ENCODE results near the gene ZBTB18.

ZBTB18 gene

GRCh38 chr1:244060686-244061085 is 9.6 kb downstream of the ZBTB18 start:
- in situ Hi-C loops (cut with MboI; ENCODE audit: low sequenced_read_pairs): no loop called here

- in situ Hi-C loops (cut with MboI; ENCODE audit: low sequenced_read_pairs): no loop called here
Observed at GRCh38 chr1:244062156-244062725, 11.2 kb downstream of the ZBTB18 start.

- in situ Hi-C loops (cut with MboI; ENCODE audit: low sequenced_read_pairs): no loop called here
Observed at GRCh38 chr1:244063498-244063897, 12.4 kb downstream of the ZBTB18 start.

- in situ Hi-C loops (cut with MboI; ENCODE audit: low sequenced_read_pairs): no loop called here
Observed at GRCh38 chr1:244064621-244065020, 13.5 kb downstream of the ZBTB18 start.

- in situ Hi-C loops (cut with MboI; ENCODE audit: low sequenced_read_pairs): no loop called here
Observed at GRCh38 chr1:244065063-244065793, 14.1 kb downstream of the ZBTB18 start.

GRCh38 chr1:244065960-244066388 is 14.9 kb downstream of the ZBTB18 start:
- in situ Hi-C loops (cut with MboI; ENCODE audit: low sequenced_read_pairs): no loop called here

- in situ Hi-C loops (cut with MboI; ENCODE audit: low sequenced_read_pairs): no loop called here
Observed at GRCh38 chr1:244066954-244067716, 16.1 kb downstream of the ZBTB18 start.

- in situ Hi-C loops (cut with MboI; ENCODE audit: low sequenced_read_pairs): no loop called here
Observed at GRCh38 chr1:244067893-244068292, 16.8 kb downstream of the ZBTB18 start.

- in situ Hi-C loops (cut with MboI; ENCODE audit: low sequenced_read_pairs): no loop called here
Observed at GRCh38 chr1:244068567-244068966, 17.5 kb downstream of the ZBTB18 start.

- in situ Hi-C loops (cut with MboI; ENCODE audit: low sequenced_read_pairs): no loop called here
Observed at GRCh38 chr1:244069326-244069898, 18.3 kb downstream of the ZBTB18 start.

- in situ Hi-C loops (cut with MboI; ENCODE audit: low sequenced_read_pairs): no loop called here
Observed at GRCh38 chr1:244074559-244075171, 23.6 kb downstream of the ZBTB18 start.

- in situ Hi-C loops (cut with MboI; ENCODE audit: low sequenced_read_pairs): no loop called here
Observed at GRCh38 chr1:244075247-244075722, 24.2 kb downstream of the ZBTB18 start.

- in situ Hi-C loops (cut with MboI; ENCODE audit: low sequenced_read_pairs): no loop called here
Observed at GRCh38 chr1:244076740-244077139, 25.7 kb downstream of the ZBTB18 start.

GRCh38 chr1:244077473-244078220 is 26.6 kb downstream of the ZBTB18 start:
- in situ Hi-C loops (cut with MboI; ENCODE audit: low sequenced_read_pairs): no loop called here

GRCh38 chr1:244080343-244080929 is 29.4 kb downstream of the ZBTB18 start:
- in situ Hi-C loops (cut with MboI; ENCODE audit: low sequenced_read_pairs): no loop called here

- in situ Hi-C loops (cut with MboI; ENCODE audit: low sequenced_read_pairs): no loop called here
Observed at GRCh38 chr1:244082969-244083368, 31.9 kb downstream of the ZBTB18 start.

- in situ Hi-C loops (cut with MboI; ENCODE audit: low sequenced_read_pairs): no loop called here
Observed at GRCh38 chr1:244083383-244083943, 32.4 kb downstream of the ZBTB18 start.

- in situ Hi-C loops (cut with MboI; ENCODE audit: low sequenced_read_pairs): no loop called here
Observed at GRCh38 chr1:244084763-244085162, 33.7 kb downstream of the ZBTB18 start.

- in situ Hi-C loops (cut with MboI; ENCODE audit: low sequenced_read_pairs): no loop called here
Observed at GRCh38 chr1:244085891-244086290, 34.8 kb downstream of the ZBTB18 start.
